ENCODE measurements around the gene SPAST.
"Not testable (repeated sequence)": the region's sequence is repeated elsewhere in the genome, so short reads cannot be mapped to it uniquely, and the experiment has no call there.

The SPAST gene

GRCh38 chr2:32063310-32064020, at the start of gene SPAST:
SPAST (plus strand) TSS chr2:32063556; CDS start chr2:32063832, 276 bp downstream.
- peak within 1 kb of the TSS; percentile 87 for H3K27ac Mint-ChIP-seq
- peak; percentile 96 for ATAC-seq
- peak; percentile 98 for DNase-seq
- H3K36me3 Mint-ChIP-seq (ENCODE audit: low read depth): peaks cover 4% of the 10 kb centered on the region
- H3K4me3 Mint-ChIP-seq: peak within 1 kb of the TSS; percentile 94
- no peaks in the 10 kb centered on the region for H3K27me3 Mint-ChIP-seq
- no peaks in the 10 kb centered on the region for H3K9me3 Mint-ChIP-seq
- peaks cover 34% of the 10 kb centered on the region for H3K4me1 Mint-ChIP-seq

- not testable (repeated sequence) for H3K27ac Mint-ChIP-seq; H3K4me1 Mint-ChIP-seq; H3K4me3 Mint-ChIP-seq; ATAC-seq; DNase-seq; H3K36me3 Mint-ChIP-seq (ENCODE audit: low read depth); H3K9me3 Mint-ChIP-seq; H3K27me3 Mint-ChIP-seq
These were observed 44.4 kb upstream of the SPAST start for GRCh38 chr2:32018789-32019482.

GRCh38 chr2:32034198-32034887, 29.0 kb upstream of the SPAST start:
- H3K9me3 Mint-ChIP-seq, H3K27me3 Mint-ChIP-seq, DNase-seq, H3K4me3 Mint-ChIP-seq, ATAC-seq: not testable (repeated sequence)
- Mint-ChIP-seq H3K36me3 (ENCODE audit: low read depth) (peaks cover 17% of the 10 kb centered on the region), H3K4me1 (peaks cover 19% of the 10 kb centered on the region), H3K27ac (peak overlapping the region; percentile 28)

- Mint-ChIP-seq H3K36me3 (ENCODE audit: low read depth) (peaks cover 7% of the 10 kb centered on the region), H3K27ac (peak within 1 kb of the TSS; percentile 99), H3K4me3 (peak within 1 kb of the TSS; percentile 99), H3K9me3 (no peaks in the 10 kb centered on the region), H3K27me3 (no peaks in the 10 kb centered on the region), H3K4me1 (peaks cover 16% of the 10 kb centered on the region)
- peak; percentile 96 for ATAC-seq
- peak; percentile 91 for DNase-seq
These were observed 23.7 kb upstream of the SPAST start, which contains the start of gene DPY30 for GRCh38 chr2:32039447-32040219. DPY30 (minus strand) TSS chr2:32039805; CDS start chr2:32039456, 349 bp downstream.

- H3K36me3 Mint-ChIP-seq (ENCODE audit: low read depth): peaks cover 5% of the 10 kb centered on the region
- ATAC-seq (no peak), DNase-seq (no peak)
- no peaks in the 10 kb centered on the region for H3K27me3 Mint-ChIP-seq
- no peak overlapping the region for H3K4me3 Mint-ChIP-seq
- no peaks in the 10 kb centered on the region for H3K9me3 Mint-ChIP-seq
- H3K27ac Mint-ChIP-seq: no peak overlapping the region
- H3K4me1 Mint-ChIP-seq: peaks cover 16% of the 10 kb centered on the region
These were observed 19.8 kb upstream of the SPAST start for GRCh38 chr2:32043561-32043960.

GRCh38 chr2:32051836-32052439, 11.4 kb upstream of the SPAST start:
- no peak for ATAC-seq
- Mint-ChIP-seq H3K36me3 (ENCODE audit: low read depth) (no peaks in the 10 kb centered on the region), H3K9me3 (no peaks in the 10 kb centered on the region), H3K4me1 (no peaks in the 10 kb centered on the region), H3K4me3 (no peak overlapping the region), H3K27ac (no peak overlapping the region), H3K27me3 (no peaks in the 10 kb centered on the region)
- no peak for DNase-seq

- not testable (repeated sequence) for H3K4me3 Mint-ChIP-seq, ATAC-seq
These were observed 8.8 kb upstream of the SPAST start for GRCh38 chr2:32054583-32054982.

GRCh38 chr2:32058130-32058529, 5.2 kb upstream of the SPAST start:
- H3K27me3 Mint-ChIP-seq: no peaks in the 10 kb centered on the region
- ATAC-seq: no peak
- no peaks in the 10 kb centered on the region for H3K9me3 Mint-ChIP-seq
- no peak overlapping the region for H3K27ac Mint-ChIP-seq
- no peak for DNase-seq
- no peak overlapping the region for H3K4me3 Mint-ChIP-seq
- H3K36me3 Mint-ChIP-seq (ENCODE audit: low read depth): no peaks in the 10 kb centered on the region
- H3K4me1 Mint-ChIP-seq: peaks cover 9% of the 10 kb centered on the region

More at GRCh38 chr2:32054583-32054982, 8.8 kb upstream of the SPAST start:
- H3K36me3 Mint-ChIP-seq (ENCODE audit: low read depth); H3K9me3 Mint-ChIP-seq; DNase-seq; H3K4me1 Mint-ChIP-seq; H3K27me3 Mint-ChIP-seq; H3K27ac Mint-ChIP-seq: not testable (repeated sequence)

GRCh38 chr2:32060266-32060665, 3.1 kb upstream of the SPAST start:
- H3K4me1 Mint-ChIP-seq: peaks cover 17% of the 10 kb centered on the region
- no peaks in the 10 kb centered on the region for H3K36me3 Mint-ChIP-seq (ENCODE audit: low read depth)

GRCh38 chr2:32061430-32061829, 1.9 kb upstream of the SPAST start:
- Mint-ChIP-seq H3K9me3 (no peaks in the 10 kb centered on the region), H3K27ac (no peak overlapping the region), H3K4me1 (peaks cover 27% of the 10 kb centered on the region), H3K4me3 (no peak overlapping the region), H3K36me3 (ENCODE audit: low read depth) (peaks cover 2% of the 10 kb centered on the region), H3K27me3 (no peaks in the 10 kb centered on the region)
- no peak for ATAC-seq
- DNase-seq: no peak

More at GRCh38 chr2:32060266-32060665, 3.1 kb upstream of the SPAST start:
- Mint-ChIP-seq H3K9me3 (no peaks in the 10 kb centered on the region), H3K27ac (no peak overlapping the region), H3K4me3 (no peak overlapping the region), H3K27me3 (no peaks in the 10 kb centered on the region)
- no peak for ATAC-seq
- DNase-seq: no peak

- Mint-ChIP-seq H3K4me3 (peak overlapping the region; percentile 94), H3K27me3 (no peaks in the 10 kb centered on the region), H3K27ac (peak overlapping the region; percentile 85), H3K36me3 (ENCODE audit: low read depth) (peaks cover 2% of the 10 kb centered on the region), H3K4me1 (peaks cover 30% of the 10 kb centered on the region), H3K9me3 (no peaks in the 10 kb centered on the region)
- ATAC-seq: no peak
- DNase-seq: peak; percentile 15
These were observed 1.1 kb upstream of the SPAST start for GRCh38 chr2:32061973-32062861.

- ATAC-seq (peak; percentile 17), DNase-seq (no peak)
- H3K27ac Mint-ChIP-seq: peak overlapping the region; percentile 87
These were observed 755 bp downstream of the SPAST start for GRCh38 chr2:32064021-32064601.

GRCh38 chr2:32064713-32065112, 1.4 kb downstream of the SPAST start:
- no peak for ATAC-seq
- H3K27ac Mint-ChIP-seq: peak overlapping the region; percentile 31
- no peak for DNase-seq
- H3K4me3 Mint-ChIP-seq: peak overlapping the region; percentile 94
- H3K4me1 Mint-ChIP-seq: peaks cover 35% of the 10 kb centered on the region
- no peaks in the 10 kb centered on the region for H3K9me3 Mint-ChIP-seq
- peaks cover 5% of the 10 kb centered on the region for H3K36me3 Mint-ChIP-seq (ENCODE audit: low read depth)
- H3K27me3 Mint-ChIP-seq: no peaks in the 10 kb centered on the region

More at GRCh38 chr2:32064021-32064601, 755 bp downstream of the SPAST start:
- Mint-ChIP-seq H3K9me3 (no peaks in the 10 kb centered on the region), H3K36me3 (ENCODE audit: low read depth) (peaks cover 5% of the 10 kb centered on the region), H3K27me3 (no peaks in the 10 kb centered on the region), H3K4me1 (peaks cover 35% of the 10 kb centered on the region), H3K4me3 (peak overlapping the region; percentile 94)
